IPS-18c (cell line): ENCODE results near the gene RAMP3.
"Not testable (repeated sequence)": the region's sequence is repeated elsewhere in the genome, so short reads cannot be mapped to it uniquely, and the experiment has no call there.

Experiments used
- H3K4me3 ChIP-seq: 2 replicates; pipeline ENCODE4 v1.7.0; 2013; ENCODE audit warnings: low read depth, mild to moderate bottlenecking, low read length, moderate library complexity; ENCODE audit not compliant: insufficient read depth
- H3K9me3 ChIP-seq: one replicate; pipeline ENCODE4 v1.6.1; 2013; ENCODE audit warnings: mild to moderate bottlenecking, low read length, moderate library complexity; ENCODE audit not compliant: control insufficient read depth, insufficient read depth

RAMP3 gene

DNA sequence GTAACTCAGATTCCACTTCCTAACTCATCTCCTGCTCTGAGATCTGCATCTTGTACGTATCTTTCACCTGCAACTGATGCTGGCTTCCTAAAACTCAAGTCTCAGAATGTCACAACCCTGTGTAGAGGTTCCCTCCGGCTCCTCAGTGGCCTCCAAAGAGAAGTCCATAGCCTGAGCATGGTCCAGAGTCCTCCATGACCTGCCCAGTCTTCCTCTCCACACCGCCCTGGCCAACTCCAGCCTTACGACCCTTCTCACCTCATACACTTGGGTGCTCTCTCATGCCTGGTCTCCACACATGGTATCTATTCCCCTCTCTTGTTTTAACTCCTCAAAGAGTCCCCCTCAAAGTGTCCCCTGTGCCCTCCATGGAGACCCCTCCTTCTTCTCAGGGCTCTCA, 41.9 kb downstream of the RAMP3 start:
- H3K9me3 ChIP-seq: no peaks in the 10 kb centered on the region

DNA sequence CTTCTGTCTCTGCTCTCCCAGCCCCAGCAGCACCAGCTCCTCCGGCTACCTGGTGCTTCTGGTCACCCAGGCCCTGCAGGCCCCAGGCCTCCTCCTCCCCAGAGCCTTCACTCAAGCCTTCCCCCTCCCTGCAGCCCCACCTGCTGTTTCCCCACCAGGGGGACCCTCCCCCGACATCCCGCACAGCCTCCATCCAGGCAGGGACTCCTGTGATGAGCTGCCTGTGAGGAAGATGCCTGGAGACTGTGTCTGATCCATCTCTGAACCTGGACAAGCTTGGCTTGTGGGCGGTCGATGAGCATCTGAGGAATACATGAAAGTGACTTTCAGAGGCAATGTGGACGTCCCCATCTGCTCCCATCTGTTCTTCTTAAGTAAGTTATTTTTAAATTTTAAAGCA, 45.0 kb downstream of the RAMP3 start:
- Histone ChIP-seq H3K4me3 (no peak overlapping the region), H3K9me3 (no peaks in the 10 kb centered on the region)

More for the DNA sequence above, 41.9 kb downstream of the RAMP3 start:
- H3K4me3 ChIP-seq: no peak overlapping the region

DNA sequence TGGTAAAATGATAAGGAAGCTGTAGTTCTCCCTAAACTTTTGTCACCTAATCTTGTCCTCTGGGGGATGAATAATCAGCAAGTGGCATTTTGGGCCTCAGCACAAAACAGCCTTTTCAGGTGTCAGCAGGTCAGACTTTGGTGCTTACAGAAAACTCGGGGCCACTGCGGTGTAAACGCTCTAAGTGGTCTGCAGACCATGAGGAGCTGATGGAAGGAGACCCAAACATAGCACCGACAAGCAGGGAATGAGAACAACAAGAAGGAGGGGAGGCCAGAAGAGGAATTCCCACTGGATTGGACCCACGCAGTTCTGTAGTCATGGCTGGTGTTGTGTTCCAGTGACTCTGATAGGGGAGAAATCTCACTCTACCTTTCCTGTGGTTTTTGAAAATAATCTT, 45.4 kb downstream of the RAMP3 start:
- Histone ChIP-seq H3K4me3 (no peak overlapping the region), H3K9me3 (no peaks in the 10 kb centered on the region)

DNA sequence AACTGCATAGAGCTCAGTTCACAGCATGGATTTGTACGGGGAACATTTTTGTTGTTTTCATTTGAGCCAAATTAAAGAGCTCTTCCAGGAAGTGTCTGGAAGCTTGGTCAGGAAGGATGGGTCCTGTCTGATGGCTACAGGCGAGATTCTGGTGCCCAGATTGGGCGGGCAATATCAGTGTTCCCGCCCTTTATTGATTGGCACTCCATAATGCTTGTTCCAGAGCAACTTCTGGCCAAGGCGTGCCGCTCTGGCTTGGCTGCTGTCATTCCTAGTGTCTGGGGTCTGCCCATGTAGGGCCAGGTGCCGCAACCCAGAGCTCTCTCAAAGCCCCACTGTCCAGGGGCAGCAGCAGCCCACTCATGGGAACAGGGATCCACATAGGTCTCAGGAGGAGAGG, 45.9 kb downstream of the RAMP3 start:
- Histone ChIP-seq H3K4me3 (no peak overlapping the region), H3K9me3 (no peaks in the 10 kb centered on the region)

DNA sequence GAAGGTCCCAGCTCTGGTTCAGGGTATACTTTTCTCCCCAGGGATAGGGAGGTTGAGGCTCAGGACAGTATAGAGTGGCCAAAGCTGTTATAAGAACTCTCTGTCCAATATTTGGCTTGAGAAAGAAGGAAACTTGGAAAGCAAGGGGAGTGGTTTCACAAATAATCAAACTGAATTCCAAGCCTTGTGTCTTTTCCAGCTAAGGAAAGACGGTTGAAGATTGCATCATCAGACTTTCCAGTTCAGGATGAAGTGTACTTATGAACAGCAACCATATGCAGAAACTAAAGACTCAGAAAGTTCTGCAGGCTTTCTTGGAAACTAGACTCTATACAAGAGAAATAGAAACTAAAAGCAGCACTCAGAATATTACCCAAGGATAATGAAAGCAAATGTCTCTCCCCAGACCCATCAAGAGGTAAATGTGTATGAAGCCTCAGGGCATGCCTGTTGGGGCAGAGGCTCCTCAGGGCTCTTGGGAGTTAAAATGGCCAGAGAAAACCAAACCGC, 46.4 kb downstream of the RAMP3 start:
- H3K4me3 ChIP-seq: no peak overlapping the region

DNA sequence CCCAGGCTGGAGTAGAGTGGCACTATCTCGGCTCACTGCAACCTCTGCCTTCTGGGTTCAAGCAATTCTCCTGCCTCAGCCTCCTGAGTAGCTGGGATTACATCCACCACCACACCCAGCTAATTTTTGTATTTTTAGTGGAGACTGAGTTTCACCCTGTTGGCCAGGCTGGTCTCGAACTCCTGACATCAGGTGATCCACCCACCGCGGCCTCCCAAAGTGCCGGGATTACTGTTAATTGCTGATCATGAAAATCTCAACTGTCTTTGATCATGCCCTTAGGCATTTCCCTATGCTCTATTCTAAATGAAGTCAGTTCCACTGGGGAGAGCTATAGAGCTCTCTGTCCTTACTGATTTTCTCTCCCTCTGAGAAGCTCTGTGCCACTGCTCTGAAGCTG, 48.7 kb downstream of the RAMP3 start:
- not testable (repeated sequence) for H3K4me3 ChIP-seq, H3K9me3 ChIP-seq

More for the DNA sequence above, 46.4 kb downstream of the RAMP3 start:
- no peaks in the 10 kb centered on the region for H3K9me3 ChIP-seq

DNA sequence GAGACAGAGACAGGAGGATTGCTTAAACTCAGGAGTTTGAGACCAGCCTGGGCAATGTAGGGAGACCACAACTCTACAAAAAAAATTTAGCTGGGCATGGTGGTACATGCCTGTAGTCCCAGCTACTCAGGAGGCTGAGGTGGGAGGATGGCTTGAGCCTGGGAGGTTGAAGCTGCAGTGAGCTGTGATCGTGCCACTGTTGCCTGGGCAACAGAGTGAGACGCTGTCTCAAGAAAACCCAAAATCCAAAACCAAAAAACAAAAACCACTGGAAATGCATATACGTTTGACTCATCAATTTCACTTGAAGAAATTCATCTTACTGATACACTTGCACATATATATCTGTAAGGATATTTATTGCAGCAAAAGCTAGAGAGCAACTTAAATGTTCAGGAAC, 52.3 kb downstream of the RAMP3 start:
- H3K9me3 ChIP-seq, H3K4me3 ChIP-seq: not testable (repeated sequence)

DNA sequence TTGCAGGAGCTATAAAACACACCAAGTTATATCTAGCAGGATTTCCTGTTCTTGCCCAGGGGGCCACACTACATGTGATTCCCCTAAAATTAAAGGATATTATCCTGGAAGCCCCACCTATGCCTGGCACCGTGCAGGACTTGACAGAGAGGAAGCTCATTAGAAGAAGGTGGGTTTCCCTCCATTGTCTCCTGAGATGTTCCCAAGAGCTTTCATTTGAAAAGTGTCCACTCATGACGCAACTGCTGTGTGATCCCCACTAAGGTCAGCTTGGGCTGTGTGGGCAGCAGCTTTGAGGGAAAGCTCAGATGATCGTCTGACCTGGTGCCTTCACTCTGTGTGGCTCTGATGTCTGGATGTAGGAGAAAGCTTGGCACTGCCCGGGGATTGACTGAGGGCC, 53.5 kb downstream of the RAMP3 start:
- H3K9me3 ChIP-seq: no peaks in the 10 kb centered on the region
- no peak overlapping the region for H3K4me3 ChIP-seq

DNA sequence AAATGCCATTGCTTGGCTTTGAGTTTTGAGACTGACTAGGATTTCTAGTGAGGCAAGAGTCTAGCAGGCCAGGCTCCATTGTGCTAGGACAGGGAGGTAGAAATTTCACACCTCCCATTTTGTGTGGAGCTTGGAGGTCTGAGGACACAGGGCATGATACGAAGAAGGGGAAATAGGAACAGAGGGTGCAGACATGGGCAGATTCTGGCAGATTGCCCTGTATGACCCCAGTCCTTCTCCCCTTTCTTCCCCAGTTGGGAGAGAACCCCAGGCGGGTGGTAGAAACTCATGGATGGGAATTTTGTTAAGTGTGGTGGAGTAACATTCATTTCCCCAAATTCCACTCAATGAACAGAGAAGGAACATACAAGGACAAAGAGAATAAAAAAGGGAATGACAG, 54.4 kb downstream of the RAMP3 start:
- H3K9me3 ChIP-seq: no peaks in the 10 kb centered on the region
- H3K4me3 ChIP-seq: no peak overlapping the region

DNA sequence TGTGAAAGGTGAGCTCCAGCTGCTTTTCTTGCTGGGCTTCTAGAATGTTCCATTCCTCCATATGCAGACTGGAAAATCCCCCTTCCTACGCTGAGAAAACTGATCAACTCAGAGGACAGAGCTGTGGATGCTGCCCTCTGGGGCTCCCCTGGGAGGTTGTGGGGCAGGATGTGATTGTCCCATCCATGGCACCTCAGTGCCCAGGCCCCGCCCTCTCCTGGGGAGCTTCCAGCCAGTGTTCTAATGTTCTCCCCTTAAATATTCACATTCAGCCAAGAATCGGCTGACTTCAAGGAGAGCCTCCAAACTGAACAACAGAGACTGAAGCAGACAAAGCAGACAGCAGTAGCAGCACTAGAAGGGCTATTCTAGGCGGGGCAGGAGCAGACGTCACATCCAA, 55.0 kb downstream of the RAMP3 start:
- Histone ChIP-seq H3K9me3 (no peaks in the 10 kb centered on the region), H3K4me3 (no peak overlapping the region)

DNA sequence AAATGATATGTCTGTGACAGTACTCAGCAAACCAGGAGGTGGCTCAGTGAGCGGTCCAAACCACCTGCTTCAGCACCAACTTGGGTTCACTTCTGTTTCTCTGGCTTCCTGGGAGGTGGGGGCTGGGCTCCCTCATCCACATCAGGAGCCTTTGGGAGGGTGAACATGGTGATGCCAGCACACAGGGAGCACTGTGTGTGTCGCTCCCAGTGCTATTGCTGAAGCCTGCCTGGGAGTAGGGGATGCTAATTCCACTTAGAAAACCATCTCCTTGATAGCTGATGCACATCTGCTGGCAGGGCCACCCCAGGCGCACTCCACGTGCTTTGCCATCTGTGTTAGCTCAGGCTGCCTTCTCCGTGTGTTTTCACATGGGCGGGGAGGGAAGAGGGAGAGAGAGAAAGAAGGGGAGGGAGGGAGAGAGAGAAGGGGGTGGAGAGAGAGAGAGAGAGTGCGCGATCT, 58.0 kb downstream of the RAMP3 start:
- H3K9me3 ChIP-seq: no peaks in the 10 kb centered on the region
- no peak overlapping the region for H3K4me3 ChIP-seq

DNA sequence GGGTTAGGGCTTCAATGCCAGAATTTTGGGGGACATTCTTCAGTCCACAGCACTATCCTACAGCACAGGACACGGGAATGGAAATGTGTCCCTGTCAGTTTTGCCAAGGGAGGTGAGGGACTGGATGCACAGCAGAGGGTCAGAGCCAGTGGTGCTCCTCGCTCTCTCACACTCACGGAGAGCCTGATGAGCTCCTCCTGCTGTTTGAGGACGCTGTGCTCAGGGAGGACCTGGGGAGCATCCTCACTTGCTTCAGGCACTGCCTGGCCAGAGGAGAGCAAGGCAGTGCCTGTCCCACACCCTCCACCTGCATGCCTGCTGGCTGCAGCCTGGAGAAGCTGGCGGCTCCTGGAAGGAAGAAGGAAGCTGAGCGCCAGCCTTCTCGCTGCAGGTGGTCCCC, 58.6 kb downstream of the RAMP3 start:
- no peak overlapping the region for H3K4me3 ChIP-seq

DNA sequence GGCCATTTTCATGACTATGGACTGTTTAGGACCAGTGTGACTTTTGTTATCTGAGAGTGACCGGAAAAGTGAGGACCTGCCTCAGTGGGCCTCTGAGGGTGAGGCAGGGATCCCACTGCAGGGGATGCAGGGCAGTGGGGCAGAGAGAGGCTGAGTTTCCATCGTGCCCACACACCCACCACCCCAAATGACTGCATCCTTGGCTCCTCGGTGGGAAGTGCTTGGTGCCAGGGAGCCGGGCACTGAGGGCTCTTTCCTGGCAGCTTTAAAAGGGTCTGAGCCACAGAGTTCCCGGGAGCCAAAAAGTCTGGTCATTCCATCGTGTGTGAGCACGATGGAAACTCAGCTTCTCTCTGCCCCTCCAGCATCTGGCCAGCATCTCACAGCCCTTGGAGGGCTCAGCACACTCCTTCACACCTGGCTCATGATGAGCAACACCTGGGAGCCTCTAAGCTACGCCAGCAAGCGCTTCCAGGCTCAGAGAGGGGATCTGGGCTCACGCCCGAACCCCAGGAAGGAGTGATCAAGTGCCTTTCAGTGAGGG, 59.1 kb downstream of the RAMP3 start:
- no peaks in the 10 kb centered on the region for H3K9me3 ChIP-seq
- H3K4me3 ChIP-seq: no peak overlapping the region

More for the DNA sequence above, 58.6 kb downstream of the RAMP3 start:
- H3K9me3 ChIP-seq: no peaks in the 10 kb centered on the region

DNA sequence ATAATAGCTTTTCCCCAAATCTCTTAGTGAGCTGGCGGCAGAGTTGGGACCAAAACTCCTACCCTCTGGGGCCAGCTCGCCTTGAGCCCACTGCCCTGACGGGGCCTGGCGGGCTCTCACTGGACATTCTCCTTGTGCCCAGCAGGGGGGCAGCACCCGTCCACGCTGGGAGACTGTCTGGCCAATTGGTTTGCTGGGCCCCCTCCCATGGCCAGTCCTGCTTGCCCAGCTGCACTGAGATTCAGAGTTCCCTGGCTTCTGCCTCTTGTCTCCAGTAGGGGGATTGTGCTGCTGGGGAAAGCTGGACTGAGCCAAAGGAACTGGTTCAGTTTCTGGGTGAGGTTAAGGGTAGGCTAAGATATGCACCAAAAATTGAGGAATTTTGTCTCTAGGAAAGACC, 59.8 kb downstream of the RAMP3 start:
- Histone ChIP-seq H3K4me3 (no peak overlapping the region), H3K9me3 (no peaks in the 10 kb centered on the region)

DNA sequence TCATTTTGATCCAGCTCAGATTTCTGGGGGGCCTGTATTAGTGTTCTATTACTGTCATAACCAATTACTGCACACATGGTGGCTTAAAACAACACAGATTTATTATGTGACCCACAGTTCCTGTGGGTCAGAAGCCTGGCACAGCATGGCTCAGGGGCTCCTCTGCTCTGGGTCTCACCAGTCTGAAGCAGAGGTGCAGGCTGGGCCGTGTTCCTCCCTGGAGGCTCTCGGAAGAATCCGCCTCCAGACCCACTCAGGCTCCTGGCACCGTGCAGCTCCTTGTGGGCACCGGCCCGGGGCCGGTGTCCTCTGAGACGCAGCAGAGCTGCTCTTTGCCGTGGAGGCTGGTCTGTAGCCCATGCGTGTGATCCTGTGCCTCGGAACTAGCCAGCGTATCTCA, 61.5 kb downstream of the RAMP3 start:
- Histone ChIP-seq H3K9me3 (no peaks in the 10 kb centered on the region), H3K4me3 (no peak overlapping the region)

DNA sequence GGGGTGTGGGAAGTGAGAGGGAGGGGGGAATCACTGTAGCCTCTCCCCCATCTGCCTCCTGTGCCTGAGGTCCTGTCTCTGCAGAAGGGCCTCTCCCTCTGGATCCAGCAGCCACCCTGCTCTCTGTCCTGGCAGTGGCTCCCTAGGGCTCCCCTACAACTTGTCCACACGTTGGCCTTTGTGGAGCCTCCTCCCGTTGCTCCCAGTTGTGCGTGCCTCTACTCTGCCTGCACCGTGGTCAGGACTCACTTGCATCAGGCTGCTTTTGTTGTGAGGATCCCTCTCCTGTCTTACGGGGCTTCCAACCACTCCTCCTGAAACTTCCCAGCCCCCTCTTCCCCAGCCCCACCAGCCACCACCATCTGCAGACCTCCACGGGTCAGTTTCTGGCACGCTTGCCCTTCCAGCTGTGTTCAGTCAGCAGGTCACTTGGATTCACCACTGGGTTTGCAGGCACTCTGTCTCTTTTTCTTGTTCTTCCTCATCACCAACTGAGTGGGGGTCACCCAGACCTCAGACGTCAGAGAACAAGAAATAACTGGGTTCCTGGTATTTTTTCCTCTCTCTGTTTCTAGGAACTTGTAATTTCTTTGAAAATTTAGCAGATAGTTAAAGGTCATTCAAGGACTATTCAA, 62.3 kb downstream of the RAMP3 start:
- Histone ChIP-seq H3K9me3 (no peaks in the 10 kb centered on the region), H3K4me3 (no peak overlapping the region)

DNA sequence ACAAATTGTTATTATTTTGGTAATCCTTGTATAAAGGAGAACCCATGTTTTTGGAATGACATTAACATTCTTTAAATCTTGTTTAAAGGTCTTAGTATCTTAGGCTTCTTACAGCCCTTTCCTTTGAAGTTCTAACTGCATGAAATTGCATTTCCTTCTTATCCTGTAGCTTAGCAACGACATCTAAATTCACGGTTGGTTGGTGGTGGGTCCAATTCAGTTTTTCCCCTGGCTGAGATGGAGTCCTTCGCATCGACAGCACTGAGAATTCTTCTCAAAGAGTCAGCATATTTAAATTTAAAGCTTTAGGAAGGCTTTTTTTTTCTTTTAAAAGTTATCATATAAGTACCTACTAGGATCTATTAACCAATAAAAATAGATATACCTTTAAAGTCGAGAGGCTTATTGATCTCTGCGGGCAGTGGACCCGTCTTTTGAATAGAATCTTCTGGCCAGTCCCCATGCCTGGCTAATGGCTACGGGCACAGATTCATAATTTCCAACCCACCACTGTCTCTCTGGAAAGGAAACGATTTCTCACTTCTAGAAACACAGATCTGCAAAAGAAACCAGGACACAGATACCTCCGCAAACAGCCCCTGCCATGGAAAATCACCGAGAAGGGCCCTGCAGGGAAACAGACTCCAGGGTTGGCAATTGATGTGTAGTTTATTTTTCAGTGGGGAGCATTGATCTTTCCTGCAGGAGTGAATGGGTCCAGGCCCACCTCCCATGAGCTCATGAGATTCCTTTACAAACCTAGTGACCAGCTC, 63.4 kb downstream of the RAMP3 start:
- no peaks in the 10 kb centered on the region for H3K9me3 ChIP-seq
- H3K4me3 ChIP-seq: no peak overlapping the region

DNA sequence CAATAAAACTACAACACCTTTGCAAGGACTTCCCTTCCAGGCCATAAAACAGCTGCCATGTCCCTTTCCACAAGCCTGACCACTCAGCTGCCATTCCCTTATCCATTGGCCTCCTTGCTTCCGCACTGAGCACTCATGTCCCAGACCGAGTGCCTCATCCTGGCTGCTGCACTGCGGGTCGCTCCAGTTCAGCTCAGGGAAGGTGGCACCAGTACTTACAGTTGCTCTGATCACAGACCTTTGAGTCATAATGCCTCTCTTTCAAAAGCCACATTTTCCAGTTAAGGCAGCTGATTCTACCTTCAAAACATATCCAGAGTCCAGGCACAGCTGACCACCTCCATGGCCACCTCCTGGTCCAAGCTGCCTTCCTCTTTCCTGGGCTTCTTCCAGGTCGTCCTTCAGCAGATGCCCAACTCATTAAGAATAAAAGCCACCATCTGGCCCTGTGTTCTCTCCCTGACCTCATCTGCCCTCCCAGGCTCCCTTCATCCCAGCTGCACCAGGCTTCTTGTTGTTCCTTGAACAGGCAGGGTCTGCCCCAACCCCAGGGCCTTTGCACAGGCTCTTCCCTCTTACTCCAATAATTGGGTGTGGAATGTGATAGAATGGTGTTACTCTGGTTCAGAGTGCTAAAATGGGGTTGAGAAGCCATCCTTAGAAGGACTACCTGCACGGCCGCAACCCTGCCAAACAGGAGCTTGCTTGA, 64.5 kb downstream of the RAMP3 start:
- Histone ChIP-seq H3K4me3 (no peak overlapping the region), H3K9me3 (no peaks in the 10 kb centered on the region)
